Central memory CD8-positive, alpha-beta T cell (primary cell): ENCODE data around the gene SAXO2.
"Not testable (repeated sequence)": the region's sequence is repeated elsewhere in the genome, so short reads cannot be mapped to it uniquely, and the experiment has no call there.

ENCODE experiments used
- ATAC-seq: fragments of 150-1000 bp; cut with Tn5 transposase; replicated peaks from 2 replicates; pipeline ENCODE4 v1.10.0; 2022; ENCODE audit warnings: mild to moderate bottlenecking, moderate FRiP score, moderate number of reproducible peaks; ENCODE audit not compliant: poor library complexity, severe bottlenecking; ENCODE audit errors: extremely low read depth
- DNase-seq, 2 donors: peaks; one replicate each; pipeline ENCODE4 v3.0.0; 2021; ENCODE audit warnings: low spot score in 2 of 2
- H3K27ac Mint-ChIP-seq: one replicate; pipeline ENCODE4 v1.8.0; 2022; ENCODE audit warnings: low read depth, mild to moderate bottlenecking, moderate library complexity, mixed read lengths
- H3K27me3 Mint-ChIP-seq: one replicate; pipeline ENCODE4 v1.8.0; 2022; ENCODE audit warnings: mixed read lengths
- H3K36me3 Mint-ChIP-seq: one replicate; pipeline ENCODE4 v1.8.0; 2022; ENCODE audit warnings: mild to moderate bottlenecking, moderate library complexity, mixed read lengths; ENCODE audit not compliant: insufficient read depth
- H3K4me1 Mint-ChIP-seq: one replicate; pipeline ENCODE4 v1.8.0; 2022; ENCODE audit warnings: mixed read lengths
- H3K4me3 Mint-ChIP-seq: one replicate; pipeline ENCODE4 v1.8.0; 2022; ENCODE audit warnings: mild to moderate bottlenecking, moderate library complexity, mixed read lengths
- H3K9me3 Mint-ChIP-seq: one replicate; pipeline ENCODE4 v1.8.0; 2022; ENCODE audit warnings: mixed read lengths

SAXO2 gene

DNA sequence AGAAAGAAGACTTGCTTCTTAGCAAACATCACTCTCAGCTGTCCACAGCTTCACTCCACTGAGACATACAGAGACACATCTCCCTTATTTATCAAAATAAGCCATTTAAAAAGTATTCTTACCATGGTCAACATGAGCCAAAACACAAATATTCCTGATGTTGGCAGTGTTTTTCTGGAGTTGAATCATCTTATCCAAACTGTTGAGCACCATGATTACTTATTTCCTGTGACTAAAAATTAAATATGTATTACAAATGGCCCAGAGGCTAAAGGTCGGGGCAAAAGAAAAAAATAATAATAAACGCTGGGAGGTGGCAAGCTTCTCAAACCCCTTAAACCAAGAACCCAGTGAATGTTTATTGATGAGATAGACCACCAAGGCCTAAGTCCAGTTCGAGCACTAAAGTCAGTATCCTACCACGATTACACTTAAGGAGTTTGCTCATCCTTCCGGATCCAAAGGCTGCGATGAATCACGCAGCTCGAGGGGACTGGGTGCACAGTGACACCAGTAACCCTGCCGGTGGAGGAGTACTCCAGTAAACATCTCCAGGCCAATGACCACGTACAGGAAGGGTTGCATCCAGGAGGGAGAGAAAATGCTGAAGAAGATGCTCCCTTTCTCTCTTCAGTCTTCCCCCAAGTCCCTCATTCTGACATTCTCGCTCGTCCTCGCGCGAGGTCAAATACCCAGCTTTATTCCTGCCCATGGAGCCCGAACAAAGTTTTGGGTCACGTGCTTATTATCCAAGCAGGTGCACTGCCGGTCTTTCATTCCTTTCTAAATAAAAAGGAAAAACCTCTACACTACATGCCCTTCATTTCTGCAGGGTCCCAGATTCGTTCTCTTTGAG lies 824 bp upstream of the SAXO2 start:
- Mint-ChIP-seq H3K36me3 (peaks cover 17% of the 10 kb centered on the region), H3K27ac (peak overlapping the region; percentile 92), H3K4me1 (peaks cover 40% of the 10 kb centered on the region), H3K4me3 (peak overlapping the region; percentile 93)
- ATAC-seq, result peak; percentile 21
- not testable (repeated sequence) for H3K27me3 Mint-ChIP-seq, H3K9me3 Mint-ChIP-seq, DNase-seq

DNA sequence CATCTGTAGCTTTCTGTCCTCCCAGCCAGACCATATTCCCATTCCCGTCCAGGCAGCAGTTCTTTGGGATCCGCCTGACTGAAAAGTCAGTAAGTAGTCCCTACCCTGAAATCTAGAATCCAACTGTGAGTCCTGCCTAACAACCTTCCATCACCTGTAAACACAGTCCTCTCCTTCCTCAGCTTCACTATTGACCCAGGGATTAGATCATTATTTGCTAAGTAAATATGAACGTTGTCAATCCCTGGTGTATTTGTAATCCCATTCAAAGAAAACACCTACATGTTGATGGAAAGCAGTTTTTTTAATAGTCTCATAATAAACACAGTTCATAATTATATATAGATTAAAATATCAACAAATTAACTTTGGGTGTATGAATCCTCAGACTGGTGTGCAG lies 732 bp downstream of the SAXO2 start:
- Mint-ChIP-seq H3K4me3 (peak overlapping the region; percentile 93), H3K9me3 (no peaks in the 10 kb centered on the region), H3K27me3 (no peaks in the 10 kb centered on the region), H3K36me3 (peaks cover 15% of the 10 kb centered on the region), H3K4me1 (peaks cover 40% of the 10 kb centered on the region), H3K27ac (peak overlapping the region; percentile 92)
- no peak for ATAC-seq
- DNase-seq, result no peak

- H3K27ac Mint-ChIP-seq, H3K4me3 Mint-ChIP-seq, H3K27me3 Mint-ChIP-seq, H3K9me3 Mint-ChIP-seq, DNase-seq, H3K36me3 Mint-ChIP-seq, ATAC-seq: not testable (repeated sequence)
- H3K4me1 Mint-ChIP-seq, result peaks cover 14% of the 10 kb centered on the region
Measured at GRCh38 chr15:82267137-82267536, 4.5 kb downstream of the SAXO2 start.

DNA sequence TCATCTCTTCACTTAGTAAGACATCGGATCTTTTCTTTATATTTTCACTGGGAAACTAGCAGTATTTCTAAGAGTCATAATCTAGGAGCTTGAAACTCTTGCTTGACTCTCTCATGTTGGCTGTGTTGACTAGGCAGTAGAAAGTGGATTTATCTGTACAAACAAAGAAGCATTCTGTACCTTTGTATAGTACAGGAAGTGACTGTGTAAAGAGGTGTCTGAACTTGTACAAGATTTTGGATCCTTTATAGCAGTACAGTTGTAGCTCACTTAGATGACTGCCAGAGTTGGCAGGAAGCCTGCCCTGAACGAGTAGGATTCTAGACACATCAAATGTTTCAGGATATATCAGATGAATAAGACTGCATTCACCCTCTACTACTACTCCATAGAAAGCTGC lies 5.8 kb downstream of the SAXO2 start:
- not testable (repeated sequence) for H3K4me3 Mint-ChIP-seq, H3K27ac Mint-ChIP-seq, DNase-seq, ATAC-seq, H3K4me1 Mint-ChIP-seq, H3K9me3 Mint-ChIP-seq, H3K36me3 Mint-ChIP-seq, H3K27me3 Mint-ChIP-seq

DNA sequence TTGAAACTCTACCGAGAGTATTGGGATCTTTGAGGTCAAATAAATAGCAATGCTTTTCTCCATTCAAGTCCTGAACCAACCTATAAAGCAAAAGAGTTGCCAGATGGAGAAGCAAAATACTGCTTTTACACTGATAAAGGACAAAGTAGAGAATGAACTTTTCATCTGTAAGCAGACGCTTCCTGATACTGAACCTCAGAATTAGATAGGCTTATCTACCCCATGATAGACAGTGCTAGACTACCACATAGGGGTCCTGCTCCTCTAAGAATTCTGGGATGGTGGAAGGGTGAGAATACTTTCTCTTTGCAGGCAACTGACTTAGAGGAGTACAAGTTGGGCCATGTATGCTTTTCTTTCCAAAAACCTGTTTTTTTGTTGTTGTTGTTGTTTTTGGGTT lies 9.5 kb downstream of the SAXO2 start:
- Mint-ChIP-seq H3K36me3 (no peaks in the 10 kb centered on the region), H3K27ac (no peak overlapping the region), H3K4me1 (no peaks in the 10 kb centered on the region), H3K4me3 (no peak overlapping the region), H3K27me3 (peaks cover 19% of the 10 kb centered on the region), H3K9me3 (no peaks in the 10 kb centered on the region)
- ATAC-seq (no peak), DNase-seq (no peak)

DNA sequence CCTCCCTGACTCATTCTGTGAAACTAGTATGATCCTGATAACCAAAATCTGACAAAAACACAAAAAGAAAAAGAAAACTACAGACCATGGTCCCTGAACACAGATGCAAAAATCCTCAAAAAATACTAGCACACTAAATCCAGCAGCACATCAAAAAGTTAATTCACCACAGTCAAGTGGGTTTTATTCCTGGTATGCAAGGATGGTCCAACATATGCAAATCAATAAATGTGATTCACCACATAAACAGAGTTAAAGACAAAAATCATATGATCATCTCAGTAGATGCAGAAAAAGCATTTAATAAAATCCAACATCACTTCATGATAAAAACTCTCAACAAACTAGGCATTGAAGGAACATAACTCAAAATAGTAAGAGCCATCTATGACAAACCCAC lies 12.8 kb downstream of the SAXO2 start:
- ATAC-seq (no peak), DNase-seq (no peak)
- H3K27me3 Mint-ChIP-seq, result peaks cover 40% of the 10 kb centered on the region
- H3K9me3 Mint-ChIP-seq, result no peaks in the 10 kb centered on the region
- H3K4me1 Mint-ChIP-seq, result no peaks in the 10 kb centered on the region
- H3K36me3 Mint-ChIP-seq, result no peaks in the 10 kb centered on the region
- no peak overlapping the region for H3K27ac Mint-ChIP-seq
- H3K4me3 Mint-ChIP-seq, result no peak overlapping the region

DNA sequence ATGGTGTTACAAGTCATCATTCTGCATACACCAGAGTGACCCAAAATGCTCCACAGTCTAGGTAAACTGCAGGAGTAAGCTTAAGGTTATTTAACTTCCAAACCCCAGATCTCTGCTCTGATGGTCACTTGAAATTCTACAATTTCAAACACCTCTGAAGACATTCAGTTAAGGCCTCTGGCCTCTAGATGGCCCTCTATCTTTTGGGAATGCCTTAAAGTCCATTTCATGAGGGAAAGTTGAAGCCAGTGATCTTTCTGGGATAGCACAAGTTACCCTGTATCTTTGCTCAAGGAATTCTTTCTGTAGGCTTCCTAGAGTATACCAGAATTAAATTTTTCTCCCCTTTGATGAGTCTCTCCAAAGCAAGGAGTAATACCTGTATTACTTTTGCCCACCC lies 18.7 kb downstream of the SAXO2 start:
- peaks cover 23% of the 10 kb centered on the region for H3K27me3 Mint-ChIP-seq
- not testable (repeated sequence) for ATAC-seq, H3K9me3 Mint-ChIP-seq, DNase-seq, H3K36me3 Mint-ChIP-seq, H3K4me3 Mint-ChIP-seq, H3K4me1 Mint-ChIP-seq, H3K27ac Mint-ChIP-seq

- H3K4me3 Mint-ChIP-seq, ATAC-seq, H3K36me3 Mint-ChIP-seq, H3K27ac Mint-ChIP-seq, H3K9me3 Mint-ChIP-seq, DNase-seq: not testable (repeated sequence)
- Mint-ChIP-seq H3K27me3 (peaks cover 20% of the 10 kb centered on the region), H3K4me1 (peaks cover 11% of the 10 kb centered on the region)
Measured at GRCh38 chr15:82282386-82282785, 19.8 kb downstream of the SAXO2 start.

GRCh38 chr15:82284381-82284780 lies 21.8 kb downstream of the SAXO2 start:
- H3K9me3 Mint-ChIP-seq, H3K27me3 Mint-ChIP-seq, H3K4me3 Mint-ChIP-seq, H3K27ac Mint-ChIP-seq, DNase-seq, H3K36me3 Mint-ChIP-seq: not testable (repeated sequence)
- H3K4me1 Mint-ChIP-seq, result peaks cover 14% of the 10 kb centered on the region
- ATAC-seq, result peak; percentile 62

DNA sequence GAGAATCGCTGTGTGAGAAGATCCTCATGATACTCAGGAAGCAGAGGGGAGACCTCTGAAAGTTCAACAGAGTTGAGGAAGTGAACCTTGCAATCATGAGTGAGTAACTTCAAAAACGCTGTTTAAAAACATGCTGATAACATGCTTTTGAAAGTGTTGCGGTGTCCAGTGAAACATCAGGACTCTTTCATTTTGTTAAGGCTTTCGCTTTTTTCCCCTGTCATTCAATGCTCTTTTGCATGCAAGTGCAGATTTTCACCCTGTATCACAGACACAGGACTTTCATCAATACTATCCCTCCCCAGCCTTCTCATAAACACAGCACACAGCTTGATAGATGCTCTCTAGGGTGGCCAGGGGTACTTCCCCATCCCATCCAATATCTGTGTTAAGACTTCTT lies 23.9 kb downstream of the SAXO2 start:
- not testable (repeated sequence) for ATAC-seq, H3K27me3 Mint-ChIP-seq, DNase-seq, H3K9me3 Mint-ChIP-seq, H3K36me3 Mint-ChIP-seq
- peaks cover 14% of the 10 kb centered on the region for H3K4me1 Mint-ChIP-seq
- H3K27ac Mint-ChIP-seq, result peak overlapping the region; percentile 54
- peak overlapping the region; percentile 40 for H3K4me3 Mint-ChIP-seq

DNA sequence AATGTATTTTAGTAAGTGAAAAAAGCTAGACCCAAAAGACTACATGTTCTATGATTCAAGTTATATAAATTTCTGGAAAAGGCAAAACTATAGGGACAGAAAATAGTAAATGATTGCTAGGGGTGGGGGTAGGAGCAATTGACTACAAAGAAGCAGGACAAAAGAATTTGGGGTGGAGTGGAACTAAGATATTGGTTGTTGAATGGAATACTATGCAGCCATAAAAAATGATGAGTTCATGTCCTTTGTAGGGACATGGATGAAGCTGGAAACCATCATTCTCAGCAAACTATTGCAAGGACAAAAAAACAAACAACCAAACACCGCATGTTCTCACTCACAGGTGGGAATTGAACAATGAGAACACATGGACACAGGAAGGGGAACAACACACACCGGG lies 25.6 kb downstream of the SAXO2 start:
- H3K27ac Mint-ChIP-seq, H3K36me3 Mint-ChIP-seq, H3K9me3 Mint-ChIP-seq, ATAC-seq, H3K27me3 Mint-ChIP-seq, DNase-seq, H3K4me3 Mint-ChIP-seq: not testable (repeated sequence)
- peaks cover 14% of the 10 kb centered on the region for H3K4me1 Mint-ChIP-seq

DNA sequence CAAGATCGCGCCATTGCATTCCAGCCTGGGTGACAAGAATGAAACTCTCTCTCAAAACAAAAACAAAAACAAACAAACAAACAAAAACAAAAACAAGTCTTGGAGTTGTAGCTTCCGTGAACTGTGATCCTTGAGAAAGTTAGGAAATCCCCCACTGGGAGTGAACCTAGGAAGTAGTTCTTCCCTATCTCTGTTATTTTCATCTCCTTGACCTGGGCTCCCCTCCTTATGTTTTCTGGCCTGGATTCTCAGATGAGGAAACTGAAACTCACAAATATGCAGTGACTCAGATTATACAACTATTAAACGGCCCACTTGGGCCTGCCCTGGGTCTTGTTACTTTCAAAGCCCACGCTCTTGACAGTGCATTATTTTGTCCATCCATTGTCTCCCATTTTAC lies 29.7 kb downstream of the SAXO2 start:
- Mint-ChIP-seq H3K9me3 (no peaks in the 10 kb centered on the region), H3K4me1 (peaks cover 6% of the 10 kb centered on the region), H3K4me3 (no peak overlapping the region), H3K27me3 (no peaks in the 10 kb centered on the region), H3K36me3 (no peaks in the 10 kb centered on the region), H3K27ac (no peak overlapping the region)
- ATAC-seq (no peak), DNase-seq (no peak)

- Mint-ChIP-seq H3K36me3 (no peaks in the 10 kb centered on the region), H3K4me1 (peaks cover 7% of the 10 kb centered on the region), H3K27me3 (no peaks in the 10 kb centered on the region), H3K9me3 (no peaks in the 10 kb centered on the region), H3K4me3 (no peak overlapping the region), H3K27ac (peak overlapping the region; percentile 16)
- DNase-seq (no peak), ATAC-seq (no peak)
Measured at GRCh38 chr15:82294061-82294690, 31.6 kb downstream of the SAXO2 start.
